Adrenal gland (tissue), 12 donors: ENCODE results near the gene GTPBP4. TPM values are rescaled to one million over a fixed set of nuclear protein-coding genes. Genes with fewer than 3 reads are reported as not detected.

Experiments
- DNase-seq, 7 donors: peaks; one replicate each; pipeline ENCODE4 v3.0.0-alpha.2; 2019 to 2020
- H3K27ac ChIP-seq, 5 donors: fragments of 200-600 bp; sonication (generic) in 4 of 5; 1 replicate in 3 of 5; 2 replicates in 2 of 5; pipeline versions ENCODE4 v1.5.1 to v1.8.0; 2016 to 2020; ENCODE audit warnings: mild to moderate bottlenecking in 1 of 5
- H3K27me3 ChIP-seq: fragments of 200-600 bp; 2 replicates; pipeline ENCODE4 v1.8.0; 2021
- H3K36me3 ChIP-seq, 2 donors: fragments of 200-600 bp; replicated peaks in 1 of 2; 1 replicate in 1 of 2; 2 replicates in 1 of 2; pipeline versions ENCODE4 v1.5.1 to v1.8.0; 2018 to 2022
- H3K4me1 ChIP-seq, 2 donors: fragments of 200-600 bp; replicated peaks in 1 of 2; 1 replicate in 1 of 2; 2 replicates in 1 of 2; pipeline versions ENCODE4 v1.5.1 to v1.8.0; 2018 to 2021
- H3K4me3 ChIP-seq, 4 donors: fragments of 200-600 bp; sonication (generic) in 3 of 4; one replicate each; pipeline ENCODE4 v1.5.1; 2016 to 2018
- H3K9me3 ChIP-seq, 3 donors: fragments of 200-600 bp; sonication (generic) in 1 of 3; replicated peaks in 1 of 3; 1 replicate in 2 of 3; 2 replicates in 1 of 3; pipeline versions ENCODE4 v1.5.1 to v1.8.0; 2016 to 2021
- POLR2A ChIP-seq, 2 donors: fragments of 450-650 bp; IDR thresholded peaks; one replicate each; pipeline ENCODE4 v1.6.1; 2017; ENCODE audit warnings: antibody characterized with exemption in 2 of 2, mild to moderate bottlenecking in 2 of 2, moderate library complexity in 1 of 2
- WGBS, 4 donors: extraction: QIAGEN DNeasy Blood & Tissue Kit in 2 of 4; methylation state at CpG; one replicate each; pipeline versions ENCODE4 v1.1.5 to v1.1.7; 2013 to 2017; 5-methylcytosine and 5-hydroxymethylcytosine counted together
- intact Hi-C, 2 donors: fragments of 100-400 bp; cut with DNase I; formaldehyde crosslinking; loops; one replicate each; pipeline versions ENCODE4 v1.14.1 to v1.15.0; 2022 to 2023
- polyA plus RNA-seq, 3 donors: library from polyadenylated mRNA; stranded (reverse); fragments of 200-250 nt in 2 of 3; fragments of 350-450 nt in 1 of 3; fragmentation: Illumina TruSeq in 1 of 3; extraction: RNeasy Lipid Tissue Mini Kit (QIAGEN cat#74804) in 1 of 3; gene quantifications; one replicate each; pipeline ENCODE4 v1.2.3, GENCODE V29; 2013 to 2014
- total RNA-seq, 9 donors: library from RNA; depleted of rRNA in 4 of 9; stranded (reverse); fragments of >200 nt in 4 of 9; fragments of 120-200 nt in 1 of 9; fragmentation: NEBNext Ultra II Directional in 1 of 9; extraction: Animal tissue kit (Norgen Biotek cat#: 25700) in 1 of 9; gene quantifications; one replicate each; pipeline versions ENCODE4 v1.1.0 to v1.2.4, GENCODE V29; 2013 to 2023
- TF ChIP-seq, protein P1 (sequence below), 6 experiments: fragments of 450-650 bp in 4 of 6; fragments of 200-600 bp in 2 of 6; sonication (generic) in 1 of 6; IDR thresholded peaks; 1 replicate in 5 of 6; 2 replicates in 1 of 6; pipeline versions ENCODE4 v1.5.1 to v1.8.0; 2016 to 2021; ENCODE audit warnings: antibody characterized with exemption in 6 of 6, mild to moderate bottlenecking in 2 of 6, moderate library complexity in 1 of 6
- donor health status: healthy with polysubstance abuse.
- donor health status: Bipolar disorder and iron deficiency.
- donor health status: DM: yes; HTN: yes; CAD: no.
- donor health status: DM: no; HTN: no; CAD: no.
- donor health status: DM: no; HTN: no; CAD: no.
- donor health status: DM: yes; HTN: yes; CAD: no.

The GTPBP4 gene
- total and polyA plus RNA-seq, 12 donors: 15.2 to 196 (median 33.4) TPM

- 28 to 45% (median 35%) methylated on average over 32 to 42 of the region's 42 CpGs for WGBS, 4 donors
- Histone ChIP-seq H3K36me3 (peaks cover 0 to 13% of the 10 kb centered on the region in 2 donors), H3K9me3 (no peaks in the 10 kb centered on the region), H3K27me3 (no peaks in the 10 kb centered on the region), H3K4me1 (peaks cover 20 to 32% of the 10 kb centered on the region in 2 donors), H3K4me3 (peak overlapping the region; percentile 65 to 89 (median 74)), H3K27ac (peak overlapping the region; percentile 75 to 94 (median 86))
- intact Hi-C loops: loop anchor here in 1 of 2 donors (10.0 kb wide), 1 partner anchor 54 kb away; the partner anchor contains the start of gene LARP4B
- TF ChIP-seq, protein P1, sequence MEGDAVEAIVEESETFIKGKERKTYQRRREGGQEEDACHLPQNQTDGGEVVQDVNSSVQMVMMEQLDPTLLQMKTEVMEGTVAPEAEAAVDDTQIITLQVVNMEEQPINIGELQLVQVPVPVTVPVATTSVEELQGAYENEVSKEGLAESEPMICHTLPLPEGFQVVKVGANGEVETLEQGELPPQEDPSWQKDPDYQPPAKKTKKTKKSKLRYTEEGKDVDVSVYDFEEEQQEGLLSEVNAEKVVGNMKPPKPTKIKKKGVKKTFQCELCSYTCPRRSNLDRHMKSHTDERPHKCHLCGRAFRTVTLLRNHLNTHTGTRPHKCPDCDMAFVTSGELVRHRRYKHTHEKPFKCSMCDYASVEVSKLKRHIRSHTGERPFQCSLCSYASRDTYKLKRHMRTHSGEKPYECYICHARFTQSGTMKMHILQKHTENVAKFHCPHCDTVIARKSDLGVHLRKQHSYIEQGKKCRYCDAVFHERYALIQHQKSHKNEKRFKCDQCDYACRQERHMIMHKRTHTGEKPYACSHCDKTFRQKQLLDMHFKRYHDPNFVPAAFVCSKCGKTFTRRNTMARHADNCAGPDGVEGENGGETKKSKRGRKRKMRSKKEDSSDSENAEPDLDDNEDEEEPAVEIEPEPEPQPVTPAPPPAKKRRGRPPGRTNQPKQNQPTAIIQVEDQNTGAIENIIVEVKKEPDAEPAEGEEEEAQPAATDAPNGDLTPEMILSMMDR (IDR thresholded peaks at IDR 0.05): no peak
- no peak for TF ChIP-seq POLR2A (IDR thresholded peaks at IDR 0.05)
- peak in 3 of 7 donors; percentile 29 to 55 (median 29) for DNase-seq
These were observed 672 bp downstream of the GTPBP4 start for GRCh38 chr10:988667-989545.

GRCh38 chr10:990808-991207, 2.6 kb downstream of the GTPBP4 start:
- Histone ChIP-seq H3K4me3 (no peak overlapping the region), H3K27me3 (no peaks in the 10 kb centered on the region), H3K36me3 (peaks cover 0 to 31% of the 10 kb centered on the region in 2 donors), H3K27ac (peak overlapping the region in 1 of 5 donors; percentile 37), H3K4me1 (peaks cover 20 to 32% of the 10 kb centered on the region in 2 donors), H3K9me3 (no peaks in the 10 kb centered on the region)
- 90 to 98% (median 95%) methylated on average over 6 of the region's 6 CpGs for WGBS, 4 donors
- intact Hi-C loops: no loop called here
- TF ChIP-seq, protein P1 (IDR thresholded peaks at IDR 0.05): no peak
- TF ChIP-seq POLR2A (IDR thresholded peaks at IDR 0.05): no peak
- peak in 2 of 7 donors; percentile 17 to 46 for DNase-seq

DNA sequence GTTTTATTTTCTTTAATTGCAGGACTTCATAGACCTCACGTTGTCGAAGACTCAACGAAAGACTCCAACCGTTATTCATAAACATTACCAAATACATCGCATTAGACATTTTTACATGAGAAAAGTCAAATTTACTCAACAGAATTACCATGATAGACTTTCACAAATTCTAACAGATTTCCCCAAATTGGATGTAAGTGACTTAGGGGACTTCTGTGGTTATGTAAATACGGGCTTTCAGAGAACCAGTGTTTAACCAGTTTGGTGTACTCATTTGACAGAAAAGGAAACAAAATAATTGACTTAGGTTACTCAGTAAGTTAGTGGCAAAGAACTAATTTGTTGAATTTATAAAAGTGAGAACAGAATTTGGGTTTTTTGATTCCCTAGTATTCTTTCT, 4.2 kb downstream of the GTPBP4 start:
- H3K4me3 ChIP-seq: no peak overlapping the region
- peaks cover 0 to 46% of the 10 kb centered on the region in 2 donors for H3K36me3 ChIP-seq
- WGBS, 4 donors: 94 to 99% (median 95%) methylated on average over 6 of the region's 6 CpGs
- no peak for DNase-seq
- H3K27ac ChIP-seq: peak overlapping the region; percentile 60 to 82 (median 73)
- intact Hi-C loops: no loop called here
- peaks cover 17 to 31% of the 10 kb centered on the region in 2 donors for H3K4me1 ChIP-seq
- H3K9me3 ChIP-seq: no peaks in the 10 kb centered on the region
- TF ChIP-seq, protein P1 (IDR thresholded peaks at IDR 0.05): no peak
- TF ChIP-seq POLR2A (IDR thresholded peaks at IDR 0.05): no peak
- H3K27me3 ChIP-seq: no peaks in the 10 kb centered on the region

- Histone ChIP-seq H3K27me3 (no peaks in the 10 kb centered on the region), H3K4me3 (no peak overlapping the region), H3K27ac (peak overlapping the region; percentile 60 to 82 (median 77)), H3K9me3 (no peaks in the 10 kb centered on the region), H3K4me1 (peaks cover 16 to 32% of the 10 kb centered on the region in 2 donors), H3K36me3 (peaks cover 0 to 50% of the 10 kb centered on the region in 2 donors)
- TF ChIP-seq, protein P1 (IDR thresholded peaks at IDR 0.05): no peak
- TF ChIP-seq POLR2A (IDR thresholded peaks at IDR 0.05): peak in 1 of 2 donors; percentile 71
- peak in 6 of 7 donors; percentile 49 to 79 (median 59) for DNase-seq
- intact Hi-C loops: no loop called here
These were observed 4.6 kb downstream of the GTPBP4 start for GRCh38 chr10:992871-993270.
